ENCODE measurements around the gene TOGARAM1. TPM values are rescaled to one million over a fixed set of nuclear protein-coding genes. Genes with fewer than 3 reads are reported as not detected.

TOGARAM1 gene
- total and polyA plus RNA-seq, 9 of the 15 experiments (the other 6 are each of a cell fraction or from before 2014, with no cell fraction given), result 1.3 to 6.4 (median 3.7) TPM

GRCh38 chr14:44942436-44942835, 19.6 kb upstream of the TOGARAM1 start (continued):
- TF ChIP-seq FOXO4 (CRISPR knock-in tag; IDR thresholded peaks at IDR 0.05) (no peak), AFF4 (CRISPR knock-in tag; IDR thresholded peaks at IDR 0.05) (no peak)

- peaks cover 15% of the 10 kb centered on the region; the same call in 2 of the 3 replicates for H3K36me3 ChIP-seq (ENCODE audit: control insufficient read depth, insufficient read depth, low read length)
- H3K4me1 ChIP-seq (replicated peaks in 1 of 2; ENCODE audit: control insufficient read depth in 2 of 2, insufficient read depth in 2 of 2, low read length in 2 of 2), result no peaks in the 10 kb centered on the region
- ATAC-seq, result no peak
- no peak for FAIRE-seq
- BruUV-seq (replicated peaks), result no TSS peak
- H3K9me3 ChIP-seq (replicated peaks; ENCODE audit: control insufficient read depth, insufficient read depth, low read depth, low read length), result no peaks in the 10 kb centered on the region
- intact Hi-C loops (cut with micrococcal nuclease) (no loop called here), in situ Hi-C loops (cut with MboI) (no loop called here)
- H2AFZ ChIP-seq (ENCODE audit: low read depth, low read length), result no peak overlapping the region
- H3K4me3 ChIP-seq, result no peak overlapping the region
- H4K20me1 ChIP-seq (replicated peaks; ENCODE audit: control insufficient read depth, insufficient read depth, low read length), result no peaks in the 10 kb centered on the region
- no peaks in the 10 kb centered on the region; the same call in 2 of the 3 replicates for H3K79me2 ChIP-seq (ENCODE audit: control insufficient read depth, insufficient read depth, low read length)
- no peak for DNase-seq (ENCODE audit: extremely low read depth in 1 of 4, low spot score in 3 of 4)
- H3K4me2 ChIP-seq (ENCODE audit: insufficient read depth, low read length), result no peak overlapping the region
- H3K9me1 ChIP-seq (ENCODE audit: control insufficient read depth, insufficient read depth, low read length), result no peaks in the 10 kb centered on the region
- H3K9ac ChIP-seq (ENCODE audit: insufficient read depth in 1 of 2, low read depth in 2 of 2, low read length in 2 of 2), result no peak overlapping the region
- POLR2A ChIA-PET, result no interaction called here
- H3K27me3 ChIP-seq (ENCODE audit: control insufficient read depth in 2 of 2, insufficient read depth in 2 of 2, low read length in 2 of 2), result no peaks in the 10 kb centered on the region
- CTCF ChIA-PET (ENCODE audit: low intra/inter-chr PET ratio), result no interaction called here
- H3K27ac ChIP-seq (ENCODE audit: extremely low read depth, low read depth, low read length), result no peak overlapping the region
- peak; percentile 85 for TF ChIP-seq ZBTB40 (IDR thresholded peaks at IDR 0.05)
- 0 out of 2 replicates have a peak, but pooled peaks have one; percentile 18 for TF ChIP-seq ZBTB40 (CRISPR knock-in tag; IDR thresholded peaks at IDR 0.05)
- no peak for TF ChIP-seq FUS (optimal IDR thresholded peaks at IDR 0.05; ENCODE audit: low read depth, low read length)
These were observed 17.9 kb upstream of the TOGARAM1 start for GRCh38 chr14:44944107-44944506.
